Measurements from ENCODE around the gene DUSP22.

DNA sequence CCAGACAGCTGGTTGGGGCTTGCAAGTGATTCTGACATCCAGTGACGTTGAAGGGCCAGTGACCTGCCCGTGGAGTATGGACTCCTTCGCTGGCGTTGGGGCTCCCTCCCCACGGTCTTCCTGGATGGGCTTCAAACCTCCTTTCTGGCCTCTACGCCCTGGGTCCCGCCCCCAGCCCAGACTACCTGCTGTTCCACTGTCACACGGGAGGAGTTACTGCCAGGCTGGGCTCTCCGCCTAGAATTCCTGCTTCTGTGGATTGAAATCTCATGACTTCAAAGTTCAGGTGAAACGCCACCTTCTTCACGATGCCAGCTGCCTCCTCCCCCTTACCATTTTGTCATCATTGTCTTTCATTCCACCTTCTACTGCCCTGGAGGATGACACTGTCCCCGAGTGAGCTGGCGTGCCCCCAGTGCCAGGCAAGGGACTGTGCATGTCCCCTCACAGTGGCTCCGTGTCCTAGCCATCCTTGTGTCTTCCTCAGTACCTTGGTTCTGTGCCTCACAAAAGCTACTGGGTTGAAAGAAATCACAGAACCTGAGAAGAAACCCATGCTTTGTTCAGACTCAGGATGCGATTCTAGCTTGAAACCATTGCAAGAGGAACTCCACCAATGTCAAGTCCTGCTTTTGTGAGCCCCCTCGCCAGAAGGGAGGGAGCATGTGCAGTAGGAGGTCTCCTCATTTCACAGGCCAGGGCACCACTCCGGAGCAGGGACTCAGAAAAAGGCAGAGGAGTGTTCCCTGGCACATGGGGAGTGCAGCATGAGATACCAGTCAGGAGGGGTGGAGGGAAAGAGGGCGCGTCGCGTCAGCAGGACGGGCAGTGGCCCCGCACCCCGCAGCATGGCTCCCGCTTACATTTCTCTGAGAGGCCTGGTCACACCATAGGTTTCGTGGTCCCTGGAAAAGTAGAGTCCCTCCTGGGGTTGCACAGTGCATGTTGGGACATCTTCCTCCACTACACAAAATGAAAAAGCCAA lies 88.2 kb downstream of the DUSP22 start:
- TF ChIP-seq CTCF (conservative IDR thresholded peaks at IDR 0.05 in 1 of 2, IDR thresholded peaks at IDR 0.05 in 1 of 2; ENCODE audit: low read depth in 1 of 2, low read length in 2 of 2) (no peak), EZH2 (IDR thresholded peaks at IDR 0.05; ENCODE audit: low read length, missing control alignments) (no peak)
